HG03039 (cell line): ENCODE data around the gene PROCA1.

ENCODE experiments used
- ATAC-seq: cut with Tn5 transposase; IDR thresholded peaks from one replicate; pipeline ENCODE4 v1.9.1; 2021; ENCODE audit warnings: mild to moderate bottlenecking, moderate library complexity; ENCODE audit not compliant: unreplicated experiment

The PROCA1 gene

GRCh38 chr17:28712705-28713415 lies 1.2 kb upstream of the PROCA1 start:
- ATAC-seq = no peak

- ATAC-seq = peak; percentile 23
These were observed 480 bp upstream of the PROCA1 start for GRCh38 chr17:28712032-28712704.

GRCh38 chr17:28710861-28711722 lies 596 bp downstream of the PROCA1 start:
- ATAC-seq = peak; percentile 71

- ATAC-seq = no peak
These were observed 4.4 kb downstream of the PROCA1 start for GRCh38 chr17:28707339-28707720.

GRCh38 chr17:28706471-28707338 lies 5.0 kb downstream of the PROCA1 start:
- no peak for ATAC-seq

- no peak for ATAC-seq
These were observed 5.9 kb downstream of the PROCA1 start for GRCh38 chr17:28705728-28706334.

GRCh38 chr17:28705074-28705659 lies 6.5 kb downstream of the PROCA1 start:
- ATAC-seq = no peak

- ATAC-seq = no peak
These were observed 7.3 kb downstream of the PROCA1 start for GRCh38 chr17:28704219-28704858.

GRCh38 chr17:28703552-28704218 lies 8.0 kb downstream of the PROCA1 start:
- no peak for ATAC-seq

- ATAC-seq = no peak
These were observed 8.9 kb downstream of the PROCA1 start for GRCh38 chr17:28702752-28703150.

GRCh38 chr17:28702026-28702751 lies 9.5 kb downstream of the PROCA1 start:
- ATAC-seq = no peak

- no peak for ATAC-seq
These were observed 10.7 kb downstream of the PROCA1 start for GRCh38 chr17:28700830-28701492.

- ATAC-seq = no peak
These were observed 11.4 kb downstream of the PROCA1 start for GRCh38 chr17:28700278-28700677.

- ATAC-seq = no peak
These were observed 13.3 kb downstream of the PROCA1 start for GRCh38 chr17:28698253-28698941.

- no peak for ATAC-seq
These were observed 17.8 kb downstream of the PROCA1 start for GRCh38 chr17:28693869-28694268.

- no peak for ATAC-seq
These were observed 22.7 kb downstream of the PROCA1 start for GRCh38 chr17:28689011-28689410.

GRCh38 chr17:28688481-28688880 lies 23.2 kb downstream of the PROCA1 start:
- no peak for ATAC-seq
